ENCODE measurements around the gene SND1.

SND1 gene

GRCh38 chr7:127733986-127734385 lies 82.0 kb downstream of the SND1 start:
- DNase-seq = no peak

- no peak for DNase-seq
Observed at GRCh38 chr7:127736511-127736910, 84.5 kb downstream of the SND1 start.

- DNase-seq = no peak
Observed at GRCh38 chr7:127738859-127739258, 86.9 kb downstream of the SND1 start.

GRCh38 chr7:127741764-127742375 lies 89.9 kb downstream of the SND1 start:
- no peak for DNase-seq

GRCh38 chr7:127745445-127745844 lies 93.5 kb downstream of the SND1 start:
- DNase-seq = no peak

- no peak for DNase-seq
Observed at GRCh38 chr7:127751062-127751461, 99.1 kb downstream of the SND1 start.

- peak; percentile 26 to 52 (median 37) for DNase-seq
Observed at GRCh38 chr7:127751490-127752448, 99.8 kb downstream of the SND1 start.

GRCh38 chr7:127752829-127753228 lies 100.8 kb downstream of the SND1 start:
- no peak for DNase-seq

GRCh38 chr7:127754457-127754856 lies 102.5 kb downstream of the SND1 start:
- DNase-seq = no peak

- no peak for DNase-seq
Observed at GRCh38 chr7:127755521-127755920, 103.5 kb downstream of the SND1 start.

- DNase-seq = no peak
Observed at GRCh38 chr7:127755965-127756364, 104.0 kb downstream of the SND1 start.

GRCh38 chr7:127758105-127758504 lies 106.1 kb downstream of the SND1 start:
- DNase-seq = no peak

GRCh38 chr7:127758845-127759244 lies 106.9 kb downstream of the SND1 start:
- no peak for DNase-seq

- no peak for DNase-seq
Observed at GRCh38 chr7:127759945-127760421, 108.0 kb downstream of the SND1 start.

- DNase-seq = no peak
Observed at GRCh38 chr7:127760436-127761031, 108.5 kb downstream of the SND1 start.

GRCh38 chr7:127761196-127761595 lies 109.2 kb downstream of the SND1 start:
- DNase-seq = no peak

GRCh38 chr7:127764681-127765080 lies 112.7 kb downstream of the SND1 start:
- DNase-seq = no peak

- no peak for DNase-seq
Observed at GRCh38 chr7:127765150-127765549, 113.2 kb downstream of the SND1 start.

GRCh38 chr7:127766831-127767459 lies 115.0 kb downstream of the SND1 start:
- DNase-seq = no peak

- DNase-seq = no peak
Observed at GRCh38 chr7:127768241-127768640, 116.2 kb downstream of the SND1 start.

GRCh38 chr7:127769137-127769536 lies 117.1 kb downstream of the SND1 start:
- no peak for DNase-seq

- DNase-seq = no peak
Observed at GRCh38 chr7:127769696-127770400, 117.9 kb downstream of the SND1 start.

GRCh38 chr7:127770885-127771284 lies 118.9 kb downstream of the SND1 start:
- DNase-seq = no peak

Measured in suppressor macrophage treated with lipopolysaccharide for 1 hour (primary cell).